HG03045 (cell line): ENCODE results near the gene VSTM2B.
"Not testable (repeated sequence)": the region's sequence is repeated elsewhere in the genome, so short reads cannot be mapped to it uniquely, and the experiment has no call there.

Experiments
- ATAC-seq: cut with Tn5 transposase; IDR thresholded peaks from one replicate; pipeline ENCODE4 v1.9.1; 2021; ENCODE audit warnings: mild to moderate bottlenecking, moderate library complexity; ENCODE audit not compliant: unreplicated experiment

Gene VSTM2B

GRCh38 chr19:29525901-29526729 lies at the start of gene VSTM2B:
Gene VSTM2B, plus strand, starts transcription at chr19:29525994. Its CDS starts 590 bp downstream, at chr19:29526584.
- ATAC-seq: no peak

- no peak for ATAC-seq
Measured at GRCh38 chr19:29476528-29476927, 49.3 kb upstream of the VSTM2B start.

- no peak for ATAC-seq
Measured at GRCh38 chr19:29477831-29478577, 47.8 kb upstream of the VSTM2B start.

GRCh38 chr19:29478578-29479565 lies 46.9 kb upstream of the VSTM2B start:
- ATAC-seq: no peak

DNA sequence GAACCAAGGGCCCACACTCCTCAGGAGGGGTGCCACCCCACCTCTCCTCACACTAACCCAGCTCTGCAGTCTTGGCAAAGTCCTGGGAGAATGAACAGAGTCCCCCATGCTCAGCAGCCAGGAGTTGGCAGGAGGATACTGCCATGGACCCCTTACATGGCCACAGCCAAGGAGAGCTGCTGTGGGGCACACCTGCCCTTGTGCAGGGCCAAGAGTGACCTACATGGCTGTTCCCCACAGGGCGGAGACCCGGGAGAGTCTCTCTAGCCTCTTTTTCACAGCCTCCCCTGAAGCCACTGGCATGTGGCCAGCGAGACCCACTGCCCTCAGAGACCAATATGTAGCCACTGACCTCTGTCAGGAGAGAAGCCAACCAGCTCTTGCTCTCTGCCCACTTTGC lies 45.9 kb upstream of the VSTM2B start:
- no peak for ATAC-seq

- ATAC-seq: no peak
Measured at GRCh38 chr19:29480507-29480906, 45.3 kb upstream of the VSTM2B start.

DNA sequence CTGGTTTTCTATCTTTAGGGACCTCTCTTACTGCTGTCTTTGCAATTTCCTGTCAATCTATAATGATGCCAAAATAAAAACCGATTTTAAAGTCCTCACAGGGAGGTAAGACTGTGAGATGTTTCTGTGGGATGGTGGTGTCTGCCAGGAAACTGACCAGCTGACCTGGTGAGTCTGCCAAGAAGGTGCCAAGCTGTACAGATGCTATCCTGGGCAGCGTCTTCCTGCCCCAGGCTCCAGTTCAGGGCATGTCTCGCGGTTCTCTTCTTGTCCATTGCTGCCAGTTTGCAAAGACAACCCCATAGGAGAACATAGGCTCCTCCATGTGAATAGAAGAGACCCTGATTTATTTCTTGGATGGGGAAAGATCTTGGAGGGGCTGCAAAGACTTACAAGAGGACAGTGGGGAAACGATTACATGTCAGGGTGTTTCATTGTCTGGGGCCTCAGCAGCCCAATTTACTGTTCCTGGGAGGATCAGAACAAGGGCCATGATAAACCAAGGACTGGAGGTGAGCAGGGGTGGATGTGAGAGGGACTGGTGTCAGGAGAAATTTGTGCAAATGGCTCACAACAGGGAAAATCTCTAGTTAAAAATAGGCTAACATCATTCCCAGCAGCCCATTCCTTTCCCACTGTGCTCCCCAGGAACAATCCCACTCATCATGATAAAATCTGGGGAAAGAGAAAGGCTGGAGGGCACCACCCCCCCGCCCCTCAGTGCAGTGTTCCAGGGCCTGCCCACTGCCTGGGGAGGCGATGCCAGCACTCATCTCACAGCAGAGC lies 42.7 kb upstream of the VSTM2B start:
- ATAC-seq: no peak

DNA sequence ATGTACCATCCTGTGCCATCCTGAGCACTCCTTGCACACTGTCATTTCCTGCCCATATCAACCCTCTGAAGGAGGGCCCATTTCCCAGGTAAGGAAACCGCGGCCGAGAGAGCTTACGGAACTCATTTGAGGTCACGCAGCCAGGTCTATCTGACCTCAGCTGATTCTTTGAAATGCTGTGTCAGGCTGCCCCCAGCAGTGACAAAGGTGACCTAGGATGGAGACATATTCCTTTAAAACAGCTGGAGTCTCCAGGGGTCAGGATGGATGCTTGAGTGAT lies 42.2 kb upstream of the VSTM2B start:
- no peak for ATAC-seq

GRCh38 chr19:29483944-29484581 lies 41.7 kb upstream of the VSTM2B start:
- no peak for ATAC-seq

DNA sequence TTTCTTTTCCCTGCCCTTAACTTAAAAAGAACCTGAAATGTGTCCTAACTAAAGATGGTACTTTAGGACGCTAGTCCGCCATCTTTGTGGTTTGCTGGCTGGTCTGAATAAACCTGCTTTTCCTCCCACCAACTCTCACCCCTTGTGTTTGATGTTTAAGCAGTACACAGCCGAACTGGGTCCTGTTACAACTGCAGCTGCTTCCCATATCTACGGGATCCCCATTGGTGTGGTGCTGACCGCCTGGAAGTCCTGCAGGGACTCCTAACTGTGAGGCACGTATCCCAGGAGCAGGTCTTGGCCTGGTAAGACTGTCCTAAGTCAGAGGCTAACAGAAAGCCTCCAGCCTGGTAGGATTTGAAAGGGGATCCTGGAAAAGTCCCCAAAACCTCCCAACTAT lies 40.9 kb upstream of the VSTM2B start:
- ATAC-seq: no peak

- ATAC-seq: no peak
Measured at GRCh38 chr19:29485293-29485692, 40.5 kb upstream of the VSTM2B start.

- ATAC-seq: not testable (repeated sequence)
Measured at GRCh38 chr19:29486961-29487360, 38.8 kb upstream of the VSTM2B start.

- ATAC-seq: no peak
Measured at GRCh38 chr19:29487432-29487831, 38.4 kb upstream of the VSTM2B start.

DNA sequence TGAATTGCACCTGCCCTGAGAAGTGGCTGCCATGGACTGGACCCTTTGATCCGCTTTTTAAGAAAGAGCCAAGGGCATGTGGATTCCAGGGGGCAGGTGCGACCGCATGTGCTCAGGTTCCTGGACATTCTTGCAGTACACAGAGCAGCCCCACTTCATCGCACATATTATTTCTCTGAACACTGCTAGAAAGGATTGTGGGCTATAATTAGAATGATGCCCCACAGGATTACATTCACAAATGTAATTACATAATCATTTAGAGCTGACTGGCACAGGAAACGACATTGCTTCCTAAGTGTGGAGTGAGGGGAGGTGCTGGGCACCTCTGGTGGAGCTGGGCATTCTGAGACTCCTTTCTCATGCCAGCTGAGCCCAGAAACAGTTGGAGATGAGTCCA lies 37.5 kb upstream of the VSTM2B start:
- ATAC-seq: no peak

- no peak for ATAC-seq
Measured at GRCh38 chr19:29489172-29489951, 36.4 kb upstream of the VSTM2B start.

GRCh38 chr19:29491491-29491890 lies 34.3 kb upstream of the VSTM2B start:
- no peak for ATAC-seq

- no peak for ATAC-seq
Measured at GRCh38 chr19:29491995-29492577, 33.7 kb upstream of the VSTM2B start.

GRCh38 chr19:29492769-29493168 lies 33.0 kb upstream of the VSTM2B start:
- ATAC-seq: no peak

- no peak for ATAC-seq
Measured at GRCh38 chr19:29495091-29495490, 30.7 kb upstream of the VSTM2B start.
